Stimulated activated CD8-positive, alpha-beta memory T cell treated with anti-CD3 and anti-CD28 coated beads, Interleukin-7, amount 100 ng/mL, for 24 hours (primary cell): Measurements from ENCODE around the gene MAPK12.

Source experiments
- DNase-seq: peaks from one replicate; pipeline ENCODE4 v3.0.0-alpha.2; 2020; ENCODE audit warnings: low read depth

Gene MAPK12

GRCh38 chr22:50267591-50268390, 6.3 kb upstream of the MAPK12 start:
- DNase-seq: no peak

GRCh38 chr22:50266994-50267393, 5.5 kb upstream of the MAPK12 start:
- no peak for DNase-seq

GRCh38 chr22:50264946-50265669, 3.6 kb upstream of the MAPK12 start:
- no peak for DNase-seq

GRCh38 chr22:50264104-50264745, 2.7 kb upstream of the MAPK12 start:
- no peak for DNase-seq

GRCh38 chr22:50262973-50263617, 1.6 kb upstream of the MAPK12 start:
- no peak for DNase-seq

- no peak for DNase-seq
Measured at GRCh38 chr22:50262460-50262911, 1.0 kb upstream of the MAPK12 start.

- no peak for DNase-seq
Measured at GRCh38 chr22:50260801-50261614, 475 bp downstream of the MAPK12 start.

- DNase-seq: no peak
Measured at GRCh38 chr22:50260434-50260800, 1.1 kb downstream of the MAPK12 start.

GRCh38 chr22:50259302-50259701, 2.2 kb downstream of the MAPK12 start:
- no peak for DNase-seq

- no peak for DNase-seq
Measured at GRCh38 chr22:50258361-50259292, 2.9 kb downstream of the MAPK12 start.

- DNase-seq: no peak
Measured at GRCh38 chr22:50257451-50258360, 3.8 kb downstream of the MAPK12 start.

- DNase-seq: no peak
Measured at GRCh38 chr22:50257041-50257440, 4.4 kb downstream of the MAPK12 start.

GRCh38 chr22:50256258-50256862, 5.1 kb downstream of the MAPK12 start:
- no peak for DNase-seq

GRCh38 chr22:50255607-50256006, 5.9 kb downstream of the MAPK12 start:
- DNase-seq: no peak

- no peak for DNase-seq
Measured at GRCh38 chr22:50255099-50255498, 6.4 kb downstream of the MAPK12 start.

- no peak for DNase-seq
Measured at GRCh38 chr22:50253941-50254340, 7.5 kb downstream of the MAPK12 start.

GRCh38 chr22:50253046-50253915, 8.2 kb downstream of the MAPK12 start:
- DNase-seq: no peak
